ENCODE data around the gene FYN.

GRCh38 chr6:111862314-111862713 lies 10.9 kb downstream of the FYN start:
- TF ChIP-seq NFE2L2 (IDR thresholded peaks at IDR 0.05; ENCODE audit: low read length) (no peak), ZNF205 (CRISPR knock-in tag; IDR thresholded peaks at IDR 0.05) (no peak), EP300 (IDR thresholded peaks at IDR 0.05; ENCODE audit: low read depth in 2 of 2, low read length in 2 of 2) (no peak), EP300 (CRISPR knock-in tag; IDR thresholded peaks at IDR 0.05; ENCODE audit: borderline replicate concordance) (no peak), ZNF274 (CRISPR knock-in tag; IDR thresholded peaks at IDR 0.05) (no peak), ZSCAN31 (CRISPR knock-in tag; IDR thresholded peaks at IDR 0.05; ENCODE audit: low read depth) (no peak), POLR2AphosphoS5 (IDR thresholded peaks at IDR 0.05; ENCODE audit: low read depth, low read length) (no peak), HDAC1 (CRISPR knock-in tag; IDR thresholded peaks at IDR 0.05) (no peak), NR2F6 (IDR thresholded peaks at IDR 0.05) (no peak), NR2F6 (CRISPR knock-in tag; IDR thresholded peaks at IDR 0.05) (no peak), MAX (IDR thresholded peaks at IDR 0.05) (no peak), ZHX1 (CRISPR knock-in tag; IDR thresholded peaks at IDR 0.05; ENCODE audit: low read depth) (no peak), CTCF (CRISPR knock-in tag; IDR thresholded peaks at IDR 0.05) (no peak), MEIS1 (CRISPR knock-in tag; IDR thresholded peaks at IDR 0.05; ENCODE audit: borderline replicate concordance) (no peak), ZNF839 (CRISPR knock-in tag; IDR thresholded peaks at IDR 0.05; ENCODE audit: borderline replicate concordance) (no peak), JUN (CRISPR knock-in tag; IDR thresholded peaks at IDR 0.05) (no peak)

Measured in HepG2 (cell line).